Measurements from ENCODE around the gene FGA. TPM values are rescaled to one million over a fixed set of nuclear protein-coding genes. Genes with fewer than 3 reads are reported as not detected.

FGA gene
- total and polyA plus RNA-seq, 3 experiments from 2014 or later: not detected

DNA sequence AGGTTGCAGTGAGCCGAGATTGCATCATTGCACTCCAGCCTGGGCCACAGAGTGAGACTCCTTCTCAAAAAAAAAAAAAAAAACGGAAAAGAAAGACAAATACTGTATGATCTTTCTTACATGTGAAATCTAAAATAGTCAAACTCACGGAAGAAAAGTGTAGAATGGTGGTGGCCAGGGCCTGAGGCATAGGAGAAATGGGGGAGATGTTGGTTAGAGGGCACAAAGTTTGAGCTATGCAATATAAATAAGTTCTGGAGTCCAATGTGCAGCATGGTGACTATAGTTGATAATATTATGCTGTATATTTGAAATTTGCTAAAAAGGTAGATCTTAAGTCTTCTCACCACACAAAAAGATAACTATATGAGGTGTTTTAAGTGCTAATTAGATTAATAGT is 1.3 kb upstream of the FGA start:
- peaks cover 7 to 35% of the 10 kb centered on the region in 2 donors for H3K27me3 Mint-ChIP-seq
- H3K9me3 Mint-ChIP-seq: no peaks in the 10 kb centered on the region
- CTCF ChIA-PET: interaction anchor here (0.6 kb wide), 1 partner anchor 30 kb away, joined by 5 read pairs; no protein-coding TSS in a partner anchor
- POLR2A ChIA-PET: no interaction called here
- Histone ChIP-seq H3K27ac (ENCODE audit: low read depth, low read length) (no peak overlapping the region), H3K36me3 (ENCODE audit: insufficient read depth, low read length) (no peaks in the 10 kb centered on the region), H3K9me3 (ENCODE audit: low read length) (no peaks in the 10 kb centered on the region), H3K27me3 (ENCODE audit: insufficient read depth, low read length, poor library complexity, severe bottlenecking) (no peaks in the 10 kb centered on the region), H3K4me1 (ENCODE audit: insufficient read depth, low read length) (no peaks in the 10 kb centered on the region), H3K4me3 (ENCODE audit: low read length) (no peak overlapping the region)
- DNase-seq: no peak
- H3K4me3 Mint-ChIP-seq: no peak overlapping the region
- H3K36me3 Mint-ChIP-seq: no peaks in the 10 kb centered on the region
- H3K27ac Mint-ChIP-seq: no peak overlapping the region
- no peaks in the 10 kb centered on the region for H3K4me1 Mint-ChIP-seq

DNA sequence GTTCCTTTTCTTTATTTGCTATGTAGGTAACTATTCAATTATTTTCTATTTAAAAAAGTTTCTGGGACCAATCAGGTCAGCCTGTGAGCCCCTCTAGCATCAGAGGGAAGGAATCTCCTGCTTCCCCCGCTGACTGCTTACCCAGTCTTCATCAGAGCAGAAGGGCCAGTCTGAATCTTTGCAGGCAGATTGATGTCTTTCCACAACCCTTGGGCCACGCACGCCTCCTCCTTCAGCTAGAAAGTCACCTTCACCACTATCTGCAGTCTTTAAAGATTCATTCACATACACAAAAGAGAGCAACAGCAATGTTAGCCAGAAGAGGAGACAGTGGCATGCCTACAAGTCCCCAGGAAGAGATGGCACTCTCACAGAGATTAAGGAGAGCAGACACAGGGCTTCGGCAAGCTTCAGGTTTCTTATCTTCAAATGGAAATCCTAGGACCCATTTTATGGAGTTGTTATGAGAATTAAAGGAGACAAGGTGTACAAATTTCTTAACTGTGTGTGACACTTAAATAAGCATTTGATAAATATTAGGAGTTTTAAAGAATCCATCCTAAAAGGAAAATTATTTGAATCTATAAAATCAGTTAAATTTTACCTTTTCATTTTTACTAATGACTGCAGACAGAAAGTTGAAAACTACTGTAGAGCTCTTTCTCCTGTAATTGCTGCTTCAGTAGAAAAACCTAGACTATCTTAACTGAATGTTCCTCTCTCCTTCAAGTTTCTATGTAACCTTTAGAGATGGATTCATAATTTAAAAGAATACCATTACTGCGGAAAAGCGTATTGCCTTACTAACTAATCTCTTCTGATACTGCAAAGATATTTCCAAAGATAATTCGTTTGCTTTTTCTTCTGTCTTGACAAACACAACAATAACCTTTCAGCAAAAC is 995 bp downstream of the FGA start:
- Mint-ChIP-seq H3K4me1 (no peaks in the 10 kb centered on the region), H3K27me3 (peaks cover 14 to 37% of the 10 kb centered on the region in 2 donors), H3K27ac (no peak overlapping the region), H3K4me3 (no peak overlapping the region), H3K9me3 (no peaks in the 10 kb centered on the region), H3K36me3 (no peaks in the 10 kb centered on the region)
- Histone ChIP-seq H3K9me3 (ENCODE audit: low read length) (no peaks in the 10 kb centered on the region), H3K36me3 (ENCODE audit: insufficient read depth, low read length) (no peaks in the 10 kb centered on the region), H3K4me3 (ENCODE audit: low read length) (no peak overlapping the region), H3K27me3 (ENCODE audit: insufficient read depth, low read length, poor library complexity, severe bottlenecking) (no peaks in the 10 kb centered on the region), H3K27ac (ENCODE audit: low read depth, low read length) (no peak overlapping the region), H3K4me1 (ENCODE audit: insufficient read depth, low read length) (no peaks in the 10 kb centered on the region)
- ChIA-PET POLR2A (no interaction called here), CTCF (no interaction called here)
- no peak for DNase-seq

DNA sequence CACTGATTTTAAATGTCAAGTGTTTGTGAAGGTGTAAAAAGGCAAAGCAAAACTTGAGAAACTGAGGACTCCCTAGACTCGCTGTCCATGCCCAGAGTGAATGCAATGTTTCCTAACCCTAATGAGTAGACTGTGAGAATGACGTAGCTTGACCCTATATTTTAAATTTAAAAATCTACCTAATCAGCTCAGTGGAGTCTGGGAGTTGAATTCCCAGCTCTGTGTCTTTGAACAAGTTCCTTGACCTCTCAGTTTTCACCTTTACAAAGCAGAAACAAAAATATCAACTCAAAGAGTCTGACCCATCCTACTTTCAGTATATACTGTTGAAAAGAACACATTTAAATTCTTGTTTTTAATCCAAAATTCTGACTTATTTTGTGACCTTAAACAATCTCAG is 2.3 kb downstream of the FGA start:
- Histone ChIP-seq H3K9me3 (ENCODE audit: low read length) (no peaks in the 10 kb centered on the region), H3K4me3 (ENCODE audit: low read length) (no peak overlapping the region), H3K36me3 (ENCODE audit: insufficient read depth, low read length) (no peaks in the 10 kb centered on the region), H3K27me3 (ENCODE audit: insufficient read depth, low read length, poor library complexity, severe bottlenecking) (no peaks in the 10 kb centered on the region), H3K4me1 (ENCODE audit: insufficient read depth, low read length) (no peaks in the 10 kb centered on the region), H3K27ac (ENCODE audit: low read depth, low read length) (no peak overlapping the region)
- no peak overlapping the region for H3K4me3 Mint-ChIP-seq
- no peak overlapping the region for H3K27ac Mint-ChIP-seq
- H3K27me3 Mint-ChIP-seq: peaks cover 14 to 30% of the 10 kb centered on the region in 2 donors
- no peaks in the 10 kb centered on the region for H3K4me1 Mint-ChIP-seq
- POLR2A ChIA-PET: no interaction called here
- CTCF ChIA-PET: no interaction called here
- no peaks in the 10 kb centered on the region for H3K9me3 Mint-ChIP-seq
- no peaks in the 10 kb centered on the region for H3K36me3 Mint-ChIP-seq
- DNase-seq: no peak

DNA sequence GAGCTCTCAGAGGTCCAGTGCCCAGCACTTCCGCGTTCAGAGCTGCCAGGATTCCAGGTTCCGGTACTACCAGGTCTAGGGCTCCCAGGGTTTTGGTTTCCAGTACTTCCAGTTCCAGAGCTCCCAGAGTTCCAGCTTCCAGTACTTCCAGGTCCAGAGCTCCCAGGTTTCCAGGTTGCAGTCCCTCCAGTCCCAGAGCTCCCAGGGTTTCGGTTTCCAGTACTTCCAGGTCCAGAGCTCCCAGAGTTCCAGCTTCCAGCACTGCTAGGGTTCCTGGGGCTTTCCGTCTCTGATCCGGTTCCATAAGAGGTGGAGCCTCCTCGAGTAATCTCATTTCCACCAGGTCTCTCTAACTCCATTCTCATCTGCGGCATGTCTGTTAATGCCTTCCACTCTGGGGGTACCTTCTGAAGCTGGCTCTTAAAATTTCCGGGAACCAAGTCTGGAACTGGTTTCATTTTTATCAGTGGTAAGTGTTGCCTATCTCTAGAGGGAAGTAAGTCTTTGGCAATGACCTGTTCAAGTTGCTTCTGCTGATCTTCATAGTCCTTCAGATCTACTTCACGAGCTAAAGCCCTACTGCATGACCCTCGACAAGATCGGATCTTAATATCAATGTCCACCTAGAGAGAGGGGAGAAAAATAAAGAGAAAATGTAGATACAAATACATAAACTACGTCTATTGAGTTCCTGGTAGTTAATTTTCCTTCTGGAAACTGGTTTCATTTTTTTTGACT is 4.1 kb downstream of the FGA start:
- Histone ChIP-seq H3K27me3 (ENCODE audit: insufficient read depth, low read length, poor library complexity, severe bottlenecking) (no peaks in the 10 kb centered on the region), H3K4me1 (ENCODE audit: insufficient read depth, low read length) (no peaks in the 10 kb centered on the region), H3K4me3 (ENCODE audit: low read length) (no peak overlapping the region), H3K36me3 (ENCODE audit: insufficient read depth, low read length) (no peaks in the 10 kb centered on the region), H3K9me3 (ENCODE audit: low read length) (no peaks in the 10 kb centered on the region), H3K27ac (ENCODE audit: low read depth, low read length) (no peak overlapping the region)
- H3K27ac Mint-ChIP-seq: no peak overlapping the region
- H3K4me1 Mint-ChIP-seq: no peaks in the 10 kb centered on the region
- peaks cover 16 to 30% of the 10 kb centered on the region in 2 donors for H3K27me3 Mint-ChIP-seq
- ChIA-PET POLR2A (no interaction called here), CTCF (no interaction called here)
- H3K9me3 Mint-ChIP-seq: no peaks in the 10 kb centered on the region
- no peak overlapping the region for H3K4me3 Mint-ChIP-seq
- no peaks in the 10 kb centered on the region for H3K36me3 Mint-ChIP-seq
- no peak for DNase-seq

DNA sequence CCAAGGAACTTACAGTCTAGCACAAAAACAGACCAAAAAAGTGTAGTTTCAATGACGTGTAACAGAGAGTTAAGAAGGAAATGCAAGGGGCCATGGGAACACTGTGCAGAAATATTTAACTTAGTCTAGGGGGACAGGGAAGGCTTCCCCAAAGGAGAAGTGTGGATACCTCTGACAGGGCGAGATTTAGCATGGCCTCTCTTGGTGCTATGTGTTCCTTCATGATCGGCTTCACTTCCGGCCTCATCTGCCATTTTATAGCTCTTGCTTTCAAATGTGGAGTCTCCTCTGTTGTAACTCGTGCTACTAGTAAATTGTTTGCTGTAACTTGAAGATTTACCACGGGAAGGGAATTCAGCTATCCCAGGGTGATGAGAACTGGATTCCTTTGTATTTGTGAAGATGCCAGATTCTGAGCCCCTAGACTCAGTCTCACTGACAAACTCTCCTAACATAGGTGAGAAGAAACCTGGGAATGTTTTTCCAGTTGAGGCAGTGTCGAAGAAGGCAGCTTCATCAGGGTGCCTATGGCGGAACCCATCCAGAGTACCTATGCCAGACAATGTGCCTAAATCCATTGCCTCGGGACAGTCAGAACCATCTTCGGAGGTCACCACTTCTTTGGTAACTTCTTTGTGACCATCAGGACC is 5.0 kb downstream of the FGA start:
- Histone ChIP-seq H3K36me3 (ENCODE audit: insufficient read depth, low read length) (no peaks in the 10 kb centered on the region), H3K27me3 (ENCODE audit: insufficient read depth, low read length, poor library complexity, severe bottlenecking) (no peaks in the 10 kb centered on the region), H3K4me1 (ENCODE audit: insufficient read depth, low read length) (no peaks in the 10 kb centered on the region), H3K4me3 (ENCODE audit: low read length) (no peak overlapping the region), H3K27ac (ENCODE audit: low read depth, low read length) (no peak overlapping the region), H3K9me3 (ENCODE audit: low read length) (no peaks in the 10 kb centered on the region)
- Mint-ChIP-seq H3K9me3 (no peaks in the 10 kb centered on the region), H3K36me3 (no peaks in the 10 kb centered on the region), H3K4me3 (no peak overlapping the region), H3K27me3 (peaks cover 16 to 26% of the 10 kb centered on the region in 2 donors), H3K4me1 (no peaks in the 10 kb centered on the region), H3K27ac (no peak overlapping the region)
- no peak for DNase-seq
- CTCF ChIA-PET: interaction anchor here (1.4 kb wide), 1 partner anchor 8 kb away, joined by 3 read pairs; no protein-coding TSS in a partner anchor
- POLR2A ChIA-PET: no interaction called here

DNA sequence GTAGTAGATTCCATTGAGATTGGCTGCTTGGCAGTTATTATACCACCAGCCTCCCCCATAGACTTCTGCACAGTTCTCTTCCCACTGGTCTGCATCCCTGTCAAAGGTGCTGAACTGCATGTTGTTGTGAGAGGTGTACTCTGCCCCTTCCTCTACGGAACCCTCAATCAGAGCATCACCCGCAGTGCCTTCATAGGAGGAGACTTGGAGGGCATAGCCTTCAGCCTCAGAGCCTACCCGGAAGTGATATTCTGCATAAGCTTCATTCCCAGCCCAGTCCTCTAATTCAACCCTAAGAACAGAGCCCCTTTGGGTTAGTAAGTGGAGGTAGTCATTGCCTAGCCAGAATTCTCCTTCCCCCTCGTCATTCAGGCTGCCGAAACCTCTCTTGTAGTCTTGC is 6.3 kb downstream of the FGA start:
- no peaks in the 10 kb centered on the region for H3K27me3 ChIP-seq (ENCODE audit: insufficient read depth, low read length, poor library complexity, severe bottlenecking)
- H3K4me3 ChIP-seq (ENCODE audit: low read length): no peak overlapping the region
- no peaks in the 10 kb centered on the region for H3K4me1 ChIP-seq (ENCODE audit: insufficient read depth, low read length)
- no peak overlapping the region for H3K27ac Mint-ChIP-seq
- ChIA-PET CTCF (no interaction called here), POLR2A (interaction anchor here (0.6 kb wide), 1 partner anchor 306 kb away, joined by 3 read pairs; no protein-coding TSS in a partner anchor)
- no peak overlapping the region for H3K4me3 Mint-ChIP-seq
- no peaks in the 10 kb centered on the region for H3K36me3 ChIP-seq (ENCODE audit: insufficient read depth, low read length)
- peaks cover 11 to 17% of the 10 kb centered on the region in 2 donors for H3K27me3 Mint-ChIP-seq
- no peaks in the 10 kb centered on the region for H3K9me3 ChIP-seq (ENCODE audit: low read length)
- no peak for DNase-seq
- H3K9me3 Mint-ChIP-seq: no peaks in the 10 kb centered on the region
- no peaks in the 10 kb centered on the region for H3K36me3 Mint-ChIP-seq
- H3K27ac ChIP-seq (ENCODE audit: low read depth, low read length): no peak overlapping the region
- H3K4me1 Mint-ChIP-seq: no peaks in the 10 kb centered on the region

DNA sequence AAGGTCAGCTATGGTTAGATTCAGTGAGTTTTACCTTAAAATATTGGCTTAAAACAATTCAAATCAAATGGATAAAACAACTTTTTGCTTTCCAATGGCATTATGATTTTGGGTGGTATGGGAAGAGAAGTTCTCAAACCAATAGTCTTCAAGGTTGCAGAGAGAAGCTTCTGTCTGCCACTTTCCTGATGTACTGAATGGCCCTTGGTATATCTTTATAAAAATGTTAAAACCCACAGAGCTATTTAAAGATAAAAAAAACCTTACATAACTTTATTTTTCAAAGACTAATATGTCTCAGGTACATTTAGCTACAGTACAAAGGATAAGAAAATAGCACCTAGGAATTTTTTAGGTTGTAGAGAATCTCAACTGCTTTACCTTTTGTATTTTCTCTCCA is 6.9 kb downstream of the FGA start:
- Histone ChIP-seq H3K27me3 (ENCODE audit: insufficient read depth, low read length, poor library complexity, severe bottlenecking) (no peaks in the 10 kb centered on the region), H3K4me1 (ENCODE audit: insufficient read depth, low read length) (no peaks in the 10 kb centered on the region), H3K27ac (ENCODE audit: low read depth, low read length) (no peak overlapping the region), H3K4me3 (ENCODE audit: low read length) (no peak overlapping the region), H3K9me3 (ENCODE audit: low read length) (no peaks in the 10 kb centered on the region), H3K36me3 (ENCODE audit: insufficient read depth, low read length) (no peaks in the 10 kb centered on the region)
- Mint-ChIP-seq H3K9me3 (no peaks in the 10 kb centered on the region), H3K27me3 (peaks cover 13 to 21% of the 10 kb centered on the region in 2 donors), H3K4me1 (no peaks in the 10 kb centered on the region), H3K36me3 (no peaks in the 10 kb centered on the region), H3K4me3 (no peak overlapping the region), H3K27ac (no peak overlapping the region)
- CTCF ChIA-PET: no interaction called here
- no peak for DNase-seq
- POLR2A ChIA-PET: no interaction called here

DNA sequence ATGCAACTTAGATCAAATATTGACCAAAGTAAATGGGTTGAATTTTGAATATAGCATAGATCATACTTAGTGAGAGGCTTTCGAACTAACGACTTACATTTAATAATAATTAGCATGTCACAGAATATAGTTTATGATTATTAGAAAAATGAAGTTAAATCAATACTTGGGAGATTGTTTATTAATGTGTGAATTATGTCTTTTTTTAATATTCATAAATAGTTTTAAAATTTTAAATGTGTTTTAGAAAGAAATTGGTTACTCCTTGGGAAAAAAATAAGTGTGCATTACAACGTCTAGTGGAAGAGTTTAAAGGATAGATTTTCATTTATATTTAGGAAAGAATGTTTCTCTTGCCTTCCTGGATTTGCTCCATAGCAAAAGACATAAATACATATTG is 7.3 kb downstream of the FGA start:
- no peak for DNase-seq
- no peaks in the 10 kb centered on the region for H3K4me1 ChIP-seq (ENCODE audit: insufficient read depth, low read length)
- no peaks in the 10 kb centered on the region for H3K4me1 Mint-ChIP-seq
- H3K9me3 Mint-ChIP-seq: no peaks in the 10 kb centered on the region
- CTCF ChIA-PET: no interaction called here
- H3K27me3 ChIP-seq (ENCODE audit: insufficient read depth, low read length, poor library complexity, severe bottlenecking): no peaks in the 10 kb centered on the region
- peaks cover 13 to 19% of the 10 kb centered on the region in 2 donors for H3K27me3 Mint-ChIP-seq
- no peaks in the 10 kb centered on the region for H3K9me3 ChIP-seq (ENCODE audit: low read length)
- no peak overlapping the region for H3K4me3 Mint-ChIP-seq
- H3K36me3 Mint-ChIP-seq: no peaks in the 10 kb centered on the region
- no peak overlapping the region for H3K27ac Mint-ChIP-seq
- POLR2A ChIA-PET: no interaction called here
- H3K27ac ChIP-seq (ENCODE audit: low read depth, low read length): no peak overlapping the region
- H3K4me3 ChIP-seq (ENCODE audit: low read length): no peak overlapping the region
- H3K36me3 ChIP-seq (ENCODE audit: insufficient read depth, low read length): no peaks in the 10 kb centered on the region
